GM10266 (cell line): ENCODE measurements around the gene SPATA13.

Experiments used
- DNase-seq: peaks from one replicate; pipeline ENCODE4 v3.0.0; 2012; ENCODE audit errors: extremely low spot score
- CTCF ChIP-seq: IDR thresholded peaks from 2 replicates; pipeline ENCODE4 v1.5.1; 2012; ENCODE audit warnings: mild to moderate bottlenecking, low read depth; ENCODE audit not compliant: control insufficient read depth, insufficient read depth; ENCODE audit errors: missing control alignments

The SPATA13 gene

GRCh38 chr13:24176351-24177101, 16.0 kb downstream of the SPATA13 start:
- no peak for DNase-seq
- no peak for TF ChIP-seq CTCF

GRCh38 chr13:24178847-24179485, 18.4 kb downstream of the SPATA13 start:
- DNase-seq: no peak
- no peak for TF ChIP-seq CTCF

GRCh38 chr13:24179486-24179850, 18.9 kb downstream of the SPATA13 start:
- no peak for TF ChIP-seq CTCF
- no peak for DNase-seq

GRCh38 chr13:24180750-24181377, 20.3 kb downstream of the SPATA13 start:
- DNase-seq: no peak
- no peak for TF ChIP-seq CTCF

GRCh38 chr13:24181991-24182702, 21.6 kb downstream of the SPATA13 start:
- DNase-seq: no peak
- TF ChIP-seq CTCF: no peak

GRCh38 chr13:24182703-24183081, 22.2 kb downstream of the SPATA13 start:
- no peak for TF ChIP-seq CTCF
- DNase-seq: no peak

GRCh38 chr13:24183741-24184182, 23.2 kb downstream of the SPATA13 start:
- DNase-seq: no peak
- no peak for TF ChIP-seq CTCF
